Right cardiac atrium (tissue), 5 donors: ENCODE results near the gene UQCRQ. TPM values are rescaled to one million over a fixed set of nuclear protein-coding genes. Genes with fewer than 3 reads are reported as not detected.
"Not testable (repeated sequence)": the region's sequence is repeated elsewhere in the genome, so short reads cannot be mapped to it uniquely, and the experiment has no call there.

Source experiments
- ATAC-seq, 2 donors: fragments of 200-7000 bp; cut with Tn5 transposase; one replicate each; pipeline versions ENCODE4 v1.8.0 to v1.9.1; 2020; ENCODE audit warnings: moderate library complexity in 2 of 2, mild to moderate bottlenecking in 1 of 2
- DNase-seq, 3 donors: peaks; one replicate each; pipeline ENCODE4 v3.0.0-alpha.2; 2020
- H3K27ac ChIP-seq: one replicate; pipeline ENCODE4 v1.5.1; 2013; ENCODE audit warnings: mild to moderate bottlenecking, low read length, control low read depth, moderate library complexity
- H3K27me3 ChIP-seq: one replicate; pipeline ENCODE4 v1.6.1; 2013; ENCODE audit not compliant: control insufficient read depth, insufficient read depth
- H3K4me1 ChIP-seq: one replicate; pipeline ENCODE4 v1.6.1; 2013; ENCODE audit warnings: low read length; ENCODE audit not compliant: control insufficient read depth, insufficient read depth
- H3K4me3 ChIP-seq: one replicate; pipeline ENCODE4 v1.5.1; 2013; ENCODE audit warnings: low read length, control low read depth
- H3K9me3 ChIP-seq: one replicate; pipeline ENCODE4 v1.6.1; 2013; ENCODE audit warnings: low read length; ENCODE audit not compliant: control insufficient read depth
- WGBS: extraction: QIAGEN DNeasy Blood & Tissue Kit; methylation state at CpG from one replicate; pipeline ENCODE4 v1.1.7; 2013; 5-methylcytosine and 5-hydroxymethylcytosine counted together
- intact Hi-C, 4 donors: fragments of 100-400 bp; cut with DNase I; formaldehyde crosslinking; loops; one replicate each; pipeline versions ENCODE4 v1.11.0 to v1.14.0; 2022 to 2023
- polyA plus RNA-seq: library from polyadenylated mRNA; stranded (reverse); fragments of 200-250 nt; gene quantifications from one replicate; pipeline ENCODE4 v1.2.3, GENCODE V29; 2013
- total RNA-seq, 4 donors: library from RNA; stranded (reverse); fragmentation: NEBNext Ultra II Directional; extraction: Animal tissue kit (Norgen Biotek cat#: 25700); gene quantifications; one replicate each; pipeline ENCODE4 v1.2.1, GENCODE V29; 2021
- donor health status: healthy with polysubstance abuse.
- donor health status: DM: no; HTN: yes; CAD: no.
- donor health status: DM: no; HTN: no; CAD: no.
- donor health status: DM: no; HTN: yes; CAD: no; lungs with severe emphysema.
- donor health status: DM: yes; HTN: yes; CAD: no.

The UQCRQ gene
- total and polyA plus RNA-seq, 5 donors: 978 to 1,317 (median 1,065) TPM

DNA sequence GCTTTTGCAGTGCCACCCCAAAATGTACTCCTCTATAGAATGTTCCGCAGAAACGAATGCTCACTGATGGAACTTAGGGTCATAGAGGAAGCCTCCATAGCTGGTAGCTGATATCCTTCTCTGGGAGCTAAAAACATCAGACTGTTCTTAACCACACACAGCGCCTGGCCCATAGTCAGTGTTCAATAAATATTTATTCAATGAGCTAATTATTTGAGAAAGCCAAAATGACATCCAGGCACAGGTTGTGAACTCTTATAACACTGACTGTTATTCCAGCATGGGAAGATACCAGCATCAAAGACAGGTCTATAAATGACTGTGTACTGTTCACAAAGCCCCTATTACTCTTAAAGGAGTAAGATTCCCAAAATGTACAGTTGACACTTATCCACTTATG, 13.1 kb upstream of the UQCRQ start:
- H3K9me3 ChIP-seq: no peaks in the 10 kb centered on the region
- intact Hi-C loops: no loop called here
- ATAC-seq (no peak), DNase-seq (no peak)
- no peaks in the 10 kb centered on the region for H3K4me1 ChIP-seq
- H3K4me3 ChIP-seq: no peak overlapping the region
- no peaks in the 10 kb centered on the region for H3K27me3 ChIP-seq
- H3K27ac ChIP-seq: no peak overlapping the region
- WGBS: 93% methylated on average over 3 of the region's 3 CpGs

- 33% methylated on average over 1 of the region's 1 CpG for WGBS
- intact Hi-C loops: no loop called here
- H3K27ac ChIP-seq: no peak overlapping the region
Measured at GRCh38 chr5:132853790-132854189, 12.7 kb upstream of the UQCRQ start.

GRCh38 chr5:132854301-132854700, 12.1 kb upstream of the UQCRQ start:
- ATAC-seq: no peak
- WGBS: 14% methylated on average over 3 of the region's 3 CpGs
- Histone ChIP-seq H3K27me3 (no peaks in the 10 kb centered on the region), H3K27ac (no peak overlapping the region), H3K4me1 (no peaks in the 10 kb centered on the region), H3K9me3 (no peaks in the 10 kb centered on the region), H3K4me3 (no peak overlapping the region)
- DNase-seq: no peak
- intact Hi-C loops: no loop called here

More at GRCh38 chr5:132853790-132854189, 12.7 kb upstream of the UQCRQ start:
- H3K27me3 ChIP-seq: no peaks in the 10 kb centered on the region
- no peaks in the 10 kb centered on the region for H3K9me3 ChIP-seq
- no peak overlapping the region for H3K4me3 ChIP-seq
- DNase-seq: no peak
- H3K4me1 ChIP-seq: no peaks in the 10 kb centered on the region
- ATAC-seq: no peak

DNA sequence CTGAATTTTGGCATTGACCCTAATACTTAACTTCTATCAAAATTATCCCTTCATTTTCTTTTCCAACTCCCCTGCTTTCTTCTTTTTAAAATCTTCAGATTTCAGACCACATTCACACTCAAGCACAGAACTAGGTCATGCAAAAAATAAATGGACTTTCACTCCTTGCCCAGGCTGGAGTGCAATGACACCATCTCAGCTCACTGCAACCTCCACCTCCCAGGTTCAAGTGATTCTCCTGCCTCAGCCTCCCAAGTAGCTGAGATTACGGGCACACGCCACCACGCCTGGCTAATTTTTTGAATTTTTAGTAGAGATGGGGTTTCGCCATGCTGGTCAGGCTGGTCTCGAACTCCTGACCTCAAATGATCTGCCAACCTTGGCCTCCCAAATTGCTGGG, 11.4 kb upstream of the UQCRQ start:
- H3K4me1 ChIP-seq, H3K27ac ChIP-seq, DNase-seq, intact Hi-C loops, ATAC-seq, H3K27me3 ChIP-seq, H3K4me3 ChIP-seq, H3K9me3 ChIP-seq: not testable (repeated sequence)
- 95% methylated on average over 5 of the region's 5 CpGs for WGBS

GRCh38 chr5:132856011-132856410, 10.4 kb upstream of the UQCRQ start:
- no peak for DNase-seq
- WGBS: 89% methylated on average over 3 of the region's 3 CpGs

DNA sequence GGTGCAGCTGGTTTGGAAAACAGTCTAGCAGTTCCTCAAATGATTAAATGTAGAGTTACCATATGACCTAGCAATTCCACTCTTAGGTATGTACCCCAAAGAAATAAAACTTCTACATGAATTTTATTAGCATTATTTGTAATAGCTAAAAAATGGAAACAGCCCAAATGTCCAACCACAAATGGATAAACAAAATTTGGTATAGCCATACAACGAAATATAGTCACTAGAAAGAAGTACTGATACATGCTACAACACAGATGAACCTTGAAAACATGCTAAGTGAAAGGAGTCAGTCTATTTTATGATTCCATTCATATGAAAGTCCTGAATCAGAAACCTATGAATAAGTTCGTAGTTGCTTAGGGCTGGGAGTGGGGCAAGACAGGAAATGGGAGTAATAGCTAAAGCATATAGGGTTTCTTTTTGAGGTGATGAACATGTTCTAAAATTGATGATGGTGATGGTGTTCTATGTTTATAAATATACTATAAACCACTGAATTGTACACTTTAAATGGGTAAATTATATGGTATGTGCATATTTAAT, 6.5 kb upstream of the UQCRQ start:
- WGBS: 82% methylated on average over 2 of the region's 2 CpGs
- Histone ChIP-seq H3K9me3 (no peaks in the 10 kb centered on the region), H3K27ac (no peak overlapping the region), H3K4me3 (no peak overlapping the region), H3K27me3 (no peaks in the 10 kb centered on the region), H3K4me1 (no peaks in the 10 kb centered on the region)
- ATAC-seq (no peak), DNase-seq (no peak)
- intact Hi-C loops: no loop called here

More at GRCh38 chr5:132856011-132856410, 10.4 kb upstream of the UQCRQ start:
- Histone ChIP-seq H3K27me3 (no peaks in the 10 kb centered on the region), H3K9me3 (no peaks in the 10 kb centered on the region), H3K4me1 (no peaks in the 10 kb centered on the region), H3K4me3 (no peak overlapping the region), H3K27ac (no peak overlapping the region)
- intact Hi-C loops: no loop called here
- no peak for ATAC-seq

- Histone ChIP-seq H3K4me3 (no peak overlapping the region), H3K27me3 (no peaks in the 10 kb centered on the region), H3K27ac (no peak overlapping the region), H3K4me1 (no peaks in the 10 kb centered on the region), H3K9me3 (no peaks in the 10 kb centered on the region)
- 66% methylated on average over 5 of the region's 5 CpGs for WGBS
- no peak for ATAC-seq
- intact Hi-C loops: no loop called here
- DNase-seq: no peak
Measured at GRCh38 chr5:132860742-132861141, 5.7 kb upstream of the UQCRQ start.

DNA sequence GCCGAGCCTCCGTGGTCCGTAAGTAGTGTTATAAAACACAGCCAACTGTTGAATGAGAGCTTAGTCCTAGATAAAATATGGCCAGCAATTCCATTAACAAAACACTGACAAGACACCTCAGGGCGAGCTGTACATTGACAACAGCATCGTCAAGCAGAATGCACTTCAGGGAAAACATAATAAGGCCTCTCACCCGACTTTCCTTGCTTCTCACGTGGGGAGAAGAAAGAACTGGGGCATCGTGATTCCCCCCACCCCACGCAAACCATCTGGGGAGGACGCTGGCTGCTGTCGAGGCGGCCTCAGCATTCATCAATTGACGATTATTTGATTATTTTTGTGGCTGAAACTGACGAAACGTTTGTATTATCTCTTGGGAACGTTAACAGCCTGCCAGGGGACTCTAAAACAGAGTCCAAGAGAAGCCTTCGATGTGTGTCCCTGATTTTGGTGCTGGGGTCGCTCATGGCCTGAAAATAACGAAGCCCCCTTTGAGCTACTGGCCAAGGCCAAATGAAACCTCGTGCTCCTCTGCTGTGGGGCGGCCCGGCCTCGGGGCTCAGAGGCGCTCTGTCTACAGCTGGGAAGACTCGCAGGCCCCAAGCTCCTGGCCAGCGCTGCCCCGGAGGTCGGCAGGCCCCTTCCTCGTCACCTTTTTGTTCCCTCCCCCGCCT, 637 bp upstream of the UQCRQ start:
- intact Hi-C loops: no loop called here
- no peaks in the 10 kb centered on the region for H3K9me3 ChIP-seq
- 33% methylated on average over 30 of the region's 30 CpGs for WGBS
- DNase-seq: no peak
- H3K27ac ChIP-seq: peak overlapping the region; percentile 87
- peak overlapping the region; percentile 75 for H3K4me3 ChIP-seq
- no peaks in the 10 kb centered on the region for H3K4me1 ChIP-seq
- H3K27me3 ChIP-seq: no peaks in the 10 kb centered on the region
- ATAC-seq: no peak

DNA sequence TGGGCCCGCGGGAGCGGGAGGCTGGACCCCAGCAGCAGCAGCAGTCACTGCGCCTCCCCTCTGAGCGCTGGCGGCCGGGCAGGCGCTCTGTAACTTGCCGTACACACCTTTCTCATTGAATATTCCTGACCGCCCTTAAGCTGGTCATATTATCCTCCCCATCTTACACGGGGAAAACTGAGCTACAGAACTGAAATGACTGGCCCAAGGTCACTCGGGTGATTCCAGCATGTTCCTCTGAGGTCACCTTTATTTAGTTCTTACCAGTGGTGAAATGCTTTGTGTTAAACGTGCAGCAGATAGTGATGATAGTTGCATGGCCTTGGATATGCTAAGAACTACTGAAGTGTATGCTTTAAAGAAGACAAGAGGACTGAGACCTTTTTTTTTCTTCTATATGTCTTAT, 607 bp downstream of the UQCRQ start:
- ATAC-seq (no peak), DNase-seq (no peak)
- WGBS: 1% methylated on average over 13 of the region's 13 CpGs
- intact Hi-C loops: no loop called here
- Histone ChIP-seq H3K4me1 (no peaks in the 10 kb centered on the region), H3K4me3 (peak overlapping the region; percentile 75), H3K27ac (peak overlapping the region; percentile 86), H3K27me3 (no peaks in the 10 kb centered on the region), H3K9me3 (no peaks in the 10 kb centered on the region)

GRCh38 chr5:132868754-132869153, 2.3 kb downstream of the UQCRQ start:
- intact Hi-C loops: no loop called here
- ATAC-seq: no peak
- no peaks in the 10 kb centered on the region for H3K9me3 ChIP-seq
- H3K4me3 ChIP-seq: no peak overlapping the region
- H3K4me1 ChIP-seq: peaks cover 2% of the 10 kb centered on the region
- H3K27ac ChIP-seq: no peak overlapping the region
- no peak for DNase-seq
- H3K27me3 ChIP-seq: no peaks in the 10 kb centered on the region
- 81% methylated on average over 4 of the region's 4 CpGs for WGBS

DNA sequence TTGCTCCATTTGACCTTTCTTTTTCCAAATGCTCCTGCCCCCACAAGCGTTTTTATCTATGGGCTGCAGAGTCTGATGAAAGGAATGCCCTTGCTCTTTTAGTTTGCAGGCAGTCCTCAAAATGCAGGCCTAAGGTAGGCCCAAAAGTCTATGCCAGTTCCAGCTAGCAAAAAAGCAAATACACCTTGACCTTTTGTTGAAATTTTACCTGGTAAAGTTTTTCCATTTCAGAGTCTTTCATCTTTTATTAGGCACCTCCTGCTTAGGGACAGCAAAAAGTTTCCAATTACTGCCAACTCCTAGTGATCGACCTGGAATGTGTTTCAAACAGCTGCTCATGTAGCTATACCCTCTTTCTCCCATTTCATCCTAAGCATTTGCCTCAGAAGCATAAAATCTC, 4.4 kb downstream of the UQCRQ start:
- H3K9me3 ChIP-seq: no peaks in the 10 kb centered on the region
- 70% methylated on average over 2 of the region's 2 CpGs for WGBS
- ATAC-seq: no peak
- H3K27ac ChIP-seq: no peak overlapping the region
- H3K4me1 ChIP-seq: peaks cover 2% of the 10 kb centered on the region
- intact Hi-C loops: no loop called here
- H3K27me3 ChIP-seq: no peaks in the 10 kb centered on the region
- H3K4me3 ChIP-seq: no peak overlapping the region
- no peak for DNase-seq
